DOHH2 (cell line): ENCODE measurements around the gene WDR49.

Source experiments
- H3F3A ChIP-seq: fragments of 200-600 bp; sonication (generic), shearing (Covaris generic); 2 replicates; pipeline ENCODE4 v1.6.0; 2016; ENCODE audit warnings: antibody characterized with exemption, mild to moderate bottlenecking; ENCODE audit not compliant: control insufficient read depth, insufficient read depth
- H3K27ac ChIP-seq: fragments of 200-600 bp; sonication (generic); 2 replicates; pipeline ENCODE4 v1.5.1; 2014; ENCODE audit warnings: low read depth, mild to moderate bottlenecking, low read length, moderate library complexity
- H3K27me3 ChIP-seq: fragments of 200-600 bp; sonication (generic); 2 replicates; pipeline ENCODE4 v1.6.1; 2014; ENCODE audit warnings: mild to moderate bottlenecking, low read length, mixed read lengths; ENCODE audit not compliant: control insufficient read depth
- H3K36me3 ChIP-seq: fragments of 200-600 bp; sonication (generic); 2 replicates; pipeline ENCODE4 v1.6.1; 2014; ENCODE audit warnings: mild to moderate bottlenecking, low read length, moderate library complexity, mixed read lengths; ENCODE audit not compliant: control insufficient read depth
- H3K4me1 ChIP-seq: fragments of 200-600 bp; sonication (generic); 2 replicates; pipeline ENCODE4 v1.6.1; 2014; ENCODE audit warnings: mild to moderate bottlenecking, low read length, mixed read lengths; ENCODE audit not compliant: control insufficient read depth
- H3K4me2 ChIP-seq: fragments of 200-600 bp; sonication (generic); 2 replicates; pipeline ENCODE4 v1.6.0; 2014; ENCODE audit warnings: mild to moderate bottlenecking, low read length, moderate library complexity
- H3K4me3 ChIP-seq: fragments of 200-600 bp; sonication (generic); 2 replicates; pipeline ENCODE4 v1.5.1; 2014; ENCODE audit warnings: mild to moderate bottlenecking, low read length, mixed read lengths
- H3K79me2 ChIP-seq: fragments of 200-600 bp; sonication (generic); 2 replicates; pipeline ENCODE4 v1.6.1; 2014; ENCODE audit warnings: mild to moderate bottlenecking, low read length, mixed read lengths; ENCODE audit not compliant: control insufficient read depth
- H3K9me2 ChIP-seq: fragments of 200-600 bp; sonication (generic); replicated peaks from 2 replicates; pipeline ENCODE4 v1.6.1; 2014; ENCODE audit warnings: mild to moderate bottlenecking, low read length, mixed read lengths; ENCODE audit not compliant: control insufficient read depth
- H3K9me3 ChIP-seq: fragments of 200-600 bp; sonication (generic); 2 replicates; pipeline ENCODE4 v1.6.1; 2014; ENCODE audit warnings: antibody characterized with exemption, low read length, mixed read lengths; ENCODE audit not compliant: control insufficient read depth, insufficient read depth
- H4K20me1 ChIP-seq: fragments of 200-600 bp; sonication (generic); 2 replicates; pipeline ENCODE4 v1.6.0; 2014; ENCODE audit warnings: low read depth, mild to moderate bottlenecking, antibody characterized with exemption, low read length, moderate library complexity; ENCODE audit not compliant: control insufficient read depth, insufficient read depth
- CTCF ChIP-seq: fragments of 200-600 bp; sonication (generic); IDR thresholded peaks from one replicate; pipeline ENCODE4 v1.5.1; 2014; ENCODE audit warnings: antibody characterized with exemption, mild to moderate bottlenecking, low read depth, low read length; ENCODE audit not compliant: poor library complexity, severe bottlenecking
- EZH2phosphoT487 ChIP-seq: fragments of 200-600 bp; sonication (generic); IDR thresholded peaks from 2 replicates; pipeline ENCODE4 v1.6.1; 2017; ENCODE audit warnings: borderline replicate concordance, mild to moderate bottlenecking, antibody characterized with exemption, low read length, moderate library complexity, mixed read lengths

WDR49 gene

GRCh38 chr3:167538081-167538480 lies 115.7 kb downstream of the WDR49 start:
- Histone ChIP-seq H3K79me2 (no peaks in the 10 kb centered on the region), H3K27ac (no peak overlapping the region)
- no peak for TF ChIP-seq CTCF

GRCh38 chr3:167521006-167521355 lies 132.8 kb downstream of the WDR49 start:
- H3K27me3 ChIP-seq: no peaks in the 10 kb centered on the region
- no peaks in the 10 kb centered on the region for H3K79me2 ChIP-seq
- H3F3A ChIP-seq: no peaks in the 10 kb centered on the region
- no peak overlapping the region for H3K4me2 ChIP-seq
- no peak overlapping the region for H3K27ac ChIP-seq
- no peaks in the 10 kb centered on the region for H3K9me3 ChIP-seq
- no peaks in the 10 kb centered on the region for H3K36me3 ChIP-seq
- H3K4me1 ChIP-seq: no peaks in the 10 kb centered on the region
- no peak overlapping the region for H3K4me3 ChIP-seq
- H4K20me1 ChIP-seq: no peaks in the 10 kb centered on the region
- H3K9me2 ChIP-seq: no peaks in the 10 kb centered on the region
- TF ChIP-seq EZH2phosphoT487 (no peak), CTCF (no peak)

More at GRCh38 chr3:167538081-167538480, 115.7 kb downstream of the WDR49 start:
- H4K20me1 ChIP-seq: no peaks in the 10 kb centered on the region
- no peaks in the 10 kb centered on the region for H3F3A ChIP-seq
- no peaks in the 10 kb centered on the region for H3K36me3 ChIP-seq
- no peaks in the 10 kb centered on the region; the same call in 1 of the 2 replicates for H3K27me3 ChIP-seq
- H3K4me3 ChIP-seq: no peak overlapping the region
- H3K4me1 ChIP-seq: no peaks in the 10 kb centered on the region
- H3K9me2 ChIP-seq: no peaks in the 10 kb centered on the region
- no peak overlapping the region for H3K4me2 ChIP-seq
- H3K9me3 ChIP-seq: no peaks in the 10 kb centered on the region

- Histone ChIP-seq H3K4me1 (no peaks in the 10 kb centered on the region), H3K9me3 (no peaks in the 10 kb centered on the region)
- no peak for TF ChIP-seq EZH2phosphoT487
These were observed 133.3 kb downstream of the WDR49 start for GRCh38 chr3:167520266-167521005.

GRCh38 chr3:167507954-167508353 lies 145.8 kb downstream of the WDR49 start:
- no peak overlapping the region for H3K4me3 ChIP-seq
- H3K9me2 ChIP-seq: no peaks in the 10 kb centered on the region
- H3F3A ChIP-seq: no peaks in the 10 kb centered on the region
- no peaks in the 10 kb centered on the region for H3K27me3 ChIP-seq
- H3K27ac ChIP-seq: no peak overlapping the region
- H3K4me1 ChIP-seq: no peaks in the 10 kb centered on the region
- H4K20me1 ChIP-seq: no peaks in the 10 kb centered on the region
- H3K4me2 ChIP-seq: no peak overlapping the region
- no peaks in the 10 kb centered on the region for H3K36me3 ChIP-seq
- H3K9me3 ChIP-seq: no peaks in the 10 kb centered on the region
- H3K79me2 ChIP-seq: no peaks in the 10 kb centered on the region
- TF ChIP-seq EZH2phosphoT487: no peak
- TF ChIP-seq CTCF: no peak

More at GRCh38 chr3:167520266-167521005, 133.3 kb downstream of the WDR49 start:
- Histone ChIP-seq H3K27me3 (no peaks in the 10 kb centered on the region), H3K27ac (no peak overlapping the region), H3K79me2 (no peaks in the 10 kb centered on the region), H3K36me3 (no peaks in the 10 kb centered on the region), H4K20me1 (no peaks in the 10 kb centered on the region), H3K9me2 (no peaks in the 10 kb centered on the region), H3K4me2 (no peak overlapping the region), H3F3A (no peaks in the 10 kb centered on the region), H3K4me3 (no peak overlapping the region)
